Vagina (tissue), 2 donors: Measurements from ENCODE around the gene POLR3H. TPM values are rescaled to one million over a fixed set of nuclear protein-coding genes. Genes with fewer than 3 reads are reported as not detected.

Experiments used
- DNase-seq, 2 donors: peaks; one replicate each; pipeline ENCODE4 v3.0.0-alpha.2; 2017; ENCODE audit errors: extremely low spot score in 2 of 2
- H3K27ac ChIP-seq: fragments of 200-600 bp; sonication (generic); one replicate; pipeline ENCODE4 v1.5.1; 2019
- H3K27me3 ChIP-seq: fragments of 200-600 bp; sonication (generic); one replicate; pipeline ENCODE4 v1.5.1; 2019
- H3K36me3 ChIP-seq, 2 donors: fragments of 200-600 bp; sonication (generic); one replicate each; pipeline ENCODE4 v1.5.1; 2017 to 2019
- H3K4me1 ChIP-seq: fragments of 200-600 bp; sonication (generic); one replicate; pipeline ENCODE4 v1.5.1; 2019
- H3K4me3 ChIP-seq, 2 donors: fragments of 200-600 bp; sonication (generic); 1 replicate in 1 of 2; 2 replicates in 1 of 2; pipeline ENCODE4 v1.5.1; 2016 to 2019
- H3K9me3 ChIP-seq: fragments of 200-600 bp; sonication (generic); one replicate; pipeline ENCODE4 v1.5.1; 2019
- CTCF ChIP-seq, 3 experiments: fragments of 450-650 bp in 2 of 3; fragments of 200-600 bp in 1 of 3; sonication (generic) in 1 of 3; IDR thresholded peaks; one replicate each; pipeline ENCODE4 v1.5.1; 2017 to 2019; ENCODE audit warnings: antibody characterized with exemption in 3 of 3, mild to moderate bottlenecking in 2 of 3, moderate library complexity in 2 of 3
- POLR2A ChIP-seq, 2 donors: fragments of 450-650 bp; IDR thresholded peaks; one replicate each; pipeline ENCODE4 v1.6.1; 2017; ENCODE audit warnings: antibody characterized with exemption in 2 of 2, mild to moderate bottlenecking in 2 of 2, moderate library complexity in 2 of 2
- POLR2AphosphoS5 ChIP-seq, 2 donors: sonication (generic); formaldehyde crosslinking; IDR thresholded peaks; one replicate each; pipeline ENCODE4 v1.9.0; 2017; ENCODE audit warnings: antibody characterized with exemption in 2 of 2, mild to moderate bottlenecking in 2 of 2, low read depth in 1 of 2; ENCODE audit not compliant: insufficient read depth in 1 of 2
- intact Hi-C: fragments of 100-400 bp; cut with DNase I; formaldehyde crosslinking; loops from one replicate; pipeline ENCODE4 v1.15.1; 2023
- total RNA-seq: library from RNA; depleted of rRNA; stranded (reverse); fragments of >200 nt; gene quantifications from one replicate; pipeline ENCODE4 v1.2.3, GENCODE V29; 2016

Gene POLR3H
- total RNA-seq, 1 donor from 2014 or later: 21.4 TPM

DNA sequence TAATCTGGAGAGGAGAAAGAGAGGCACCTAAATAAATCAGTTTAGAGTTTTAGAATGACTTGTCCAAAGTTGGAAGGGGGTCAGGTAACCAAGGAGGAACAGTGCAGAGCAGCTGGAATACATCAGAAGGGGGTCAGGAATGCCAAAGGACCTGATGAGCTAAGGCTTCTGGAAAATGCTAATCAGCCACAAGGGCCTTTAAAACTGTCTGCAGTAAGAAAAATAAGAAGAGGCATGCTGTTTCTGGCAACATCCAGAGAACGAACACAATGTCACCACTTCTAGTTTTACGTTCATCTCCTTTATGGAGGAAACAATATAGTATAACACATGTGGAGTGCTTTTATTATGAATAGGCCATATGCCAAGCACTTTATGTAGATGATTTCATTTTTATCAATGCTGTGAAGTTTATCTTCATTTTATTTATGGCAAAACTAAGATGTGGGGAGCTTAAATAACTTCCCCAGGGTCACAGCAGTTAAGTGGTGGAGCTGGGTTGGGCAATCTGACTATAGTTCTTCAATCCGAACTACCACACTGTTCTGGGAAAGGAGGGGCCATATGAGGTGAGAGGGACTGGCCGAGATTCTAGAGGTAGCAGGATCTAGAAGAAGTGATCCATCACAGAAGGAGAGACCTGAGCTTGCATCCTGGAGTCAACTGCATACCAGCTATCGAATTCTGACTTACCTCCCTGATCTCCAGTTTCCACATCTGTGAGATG lies 52.7 kb downstream of the POLR3H start:
- Histone ChIP-seq H3K27me3 (no peaks in the 10 kb centered on the region), H3K9me3 (no peaks in the 10 kb centered on the region), H3K36me3 (no peaks in the 10 kb centered on the region), H3K27ac (peak overlapping the region; percentile 77), H3K4me1 (peaks cover 28% of the 10 kb centered on the region), H3K4me3 (no peak overlapping the region)
- no peak for DNase-seq
- intact Hi-C loops: no loop called here
- peak in 1 of 2 donors; percentile 79 for TF ChIP-seq POLR2AphosphoS5 (IDR thresholded peaks at IDR 0.05; ENCODE audit: insufficient read depth in 1 of 2, low read depth in 1 of 2)
- no peak for TF ChIP-seq CTCF (IDR thresholded peaks at IDR 0.05)

GRCh38 chr22:41488596-41489385 lies 55.5 kb downstream of the POLR3H start:
- Histone ChIP-seq H3K4me1 (peaks cover 32% of the 10 kb centered on the region), H3K9me3 (no peaks in the 10 kb centered on the region), H3K27ac (no peak overlapping the region), H3K4me3 (no peak overlapping the region), H3K36me3 (no peaks in the 10 kb centered on the region), H3K27me3 (no peaks in the 10 kb centered on the region)
- TF ChIP-seq POLR2AphosphoS5 (IDR thresholded peaks at IDR 0.05; ENCODE audit: insufficient read depth in 1 of 2, low read depth in 1 of 2): no peak
- TF ChIP-seq POLR2A (IDR thresholded peaks at IDR 0.05): no peak
- no peak for TF ChIP-seq CTCF (IDR thresholded peaks at IDR 0.05)
- no peak for DNase-seq
- intact Hi-C loops: no loop called here

- H3K36me3 ChIP-seq: no peaks in the 10 kb centered on the region
- TF ChIP-seq POLR2A (IDR thresholded peaks at IDR 0.05) (no peak), POLR2AphosphoS5 (IDR thresholded peaks at IDR 0.05; ENCODE audit: insufficient read depth in 1 of 2, low read depth in 1 of 2) (no peak), CTCF (IDR thresholded peaks at IDR 0.05) (no peak)
- intact Hi-C loops: no loop called here
- no peak overlapping the region for H3K27ac ChIP-seq
- no peak overlapping the region for H3K4me3 ChIP-seq
- H3K4me1 ChIP-seq: peaks cover 39% of the 10 kb centered on the region
- no peak for DNase-seq
- H3K27me3 ChIP-seq: no peaks in the 10 kb centered on the region
- no peaks in the 10 kb centered on the region for H3K9me3 ChIP-seq
These were observed 56.2 kb downstream of the POLR3H start for GRCh38 chr22:41488076-41488475.

- intact Hi-C loops: no loop called here
- no peak overlapping the region for H3K27ac ChIP-seq
- H3K36me3 ChIP-seq: no peaks in the 10 kb centered on the region
- TF ChIP-seq CTCF (IDR thresholded peaks at IDR 0.05) (no peak), POLR2A (IDR thresholded peaks at IDR 0.05) (no peak), POLR2AphosphoS5 (IDR thresholded peaks at IDR 0.05; ENCODE audit: insufficient read depth in 1 of 2, low read depth in 1 of 2) (no peak)
- H3K4me1 ChIP-seq: peaks cover 46% of the 10 kb centered on the region
- H3K27me3 ChIP-seq: no peaks in the 10 kb centered on the region
- H3K4me3 ChIP-seq: no peak overlapping the region
- no peaks in the 10 kb centered on the region for H3K9me3 ChIP-seq
- DNase-seq: no peak
These were observed 57.0 kb downstream of the POLR3H start for GRCh38 chr22:41487037-41487935.
